Fibroblast of lung (primary cell): ENCODE measurements around the gene DTL.

ENCODE experiments used
- CTCF ChIP-seq, 2 donors: IDR thresholded peaks in 1 of 2; conservative IDR thresholded peaks in 1 of 2; 1 replicate in 1 of 2; 2 replicates in 1 of 2; pipeline ENCODE4 v1.5.1; 2011 to 2012; ENCODE audit warnings: low read length in 2 of 2, control low read depth in 1 of 2, inconsistent platforms in 1 of 2, low read depth in 1 of 2, mild to moderate bottlenecking in 1 of 2
- EZH2 ChIP-seq: IDR thresholded peaks from 2 replicates; pipeline ENCODE4 v1.5.1; 2012; ENCODE audit warnings: low read length, control low read depth, mild to moderate bottlenecking; ENCODE audit errors: missing control alignments

DNA sequence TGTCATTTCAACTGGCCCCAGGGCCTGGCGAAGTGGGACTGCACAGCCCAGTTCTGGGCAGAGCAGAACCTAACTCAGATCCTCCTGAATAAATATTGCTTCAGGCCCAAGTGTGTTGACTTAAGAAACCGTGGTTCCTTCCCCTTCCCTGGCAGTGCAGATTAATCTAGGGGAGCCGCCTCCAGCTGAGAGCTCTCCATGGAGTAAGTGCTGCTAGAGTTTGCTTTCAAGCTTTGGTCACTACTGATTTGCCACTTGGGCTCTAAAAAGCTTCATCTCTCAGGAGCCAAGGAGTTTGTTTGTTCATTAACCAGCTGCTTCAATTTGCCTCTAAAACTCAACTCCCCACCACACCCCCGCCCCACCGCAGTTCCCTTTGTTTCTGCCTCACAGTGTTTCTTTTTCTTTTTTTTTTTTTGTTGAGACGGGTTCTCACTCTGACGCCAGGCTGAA lies 112.1 kb downstream of the DTL start:
- no peak for TF ChIP-seq CTCF (conservative IDR thresholded peaks at IDR 0.05 in 1 of 2, IDR thresholded peaks at IDR 0.05 in 1 of 2; ENCODE audit: low read depth in 1 of 2, low read length in 2 of 2)
- TF ChIP-seq EZH2, result no peak
